GM12801 (cell line): ENCODE data around the gene MAP6D1.

Experiments
- CTCF ChIP-seq: IDR thresholded peaks from one replicate; pipeline ENCODE4 v1.5.1; 2011; ENCODE audit warnings: control low read depth; ENCODE audit not compliant: insufficient read length; ENCODE audit errors: extremely low read depth

MAP6D1 gene

GRCh38 chr3:183854318-183855035 lies 29.1 kb upstream of the MAP6D1 start:
- TF ChIP-seq CTCF, result no peak

GRCh38 chr3:183845608-183846288 lies 20.4 kb upstream of the MAP6D1 start:
- no peak for TF ChIP-seq CTCF

- no peak for TF ChIP-seq CTCF
These were observed 19.7 kb upstream of the MAP6D1 start for GRCh38 chr3:183845090-183845489.

- no peak for TF ChIP-seq CTCF
These were observed 19.2 kb upstream of the MAP6D1 start for GRCh38 chr3:183844606-183845005.

- TF ChIP-seq CTCF, result no peak
These were observed 14.4 kb upstream of the MAP6D1 start for GRCh38 chr3:183839751-183840150.

GRCh38 chr3:183837894-183838293 lies 12.5 kb upstream of the MAP6D1 start:
- no peak for TF ChIP-seq CTCF

- no peak for TF ChIP-seq CTCF
These were observed 12.0 kb upstream of the MAP6D1 start for GRCh38 chr3:183837390-183837789.
